Upper lobe of left lung (tissue), 4 donors: Measurements from ENCODE around the gene GALNT14.

ENCODE experiments used
- CTCF ChIP-seq, 6 experiments: fragments of 450-650 bp in 4 of 6; fragments of 200-600 bp in 2 of 6; sonication (generic) in 2 of 6; IDR thresholded peaks; one replicate each; pipeline ENCODE4 v1.5.1; 2016 to 2019; ENCODE audit warnings: antibody characterized with exemption in 6 of 6
- POLR2A ChIP-seq, 4 donors: fragments of 450-650 bp; IDR thresholded peaks; one replicate each; pipeline ENCODE4 v1.5.1; 2016 to 2017; ENCODE audit warnings: antibody characterized with exemption in 4 of 4, mild to moderate bottlenecking in 2 of 4
- POLR2AphosphoS5 ChIP-seq, 2 donors: sonication (generic); formaldehyde crosslinking; IDR thresholded peaks; one replicate each; pipeline ENCODE4 v1.5.1; 2017; ENCODE audit warnings: antibody characterized with exemption in 2 of 2

- no peak for TF ChIP-seq CTCF (IDR thresholded peaks at IDR 0.05)
- no peak for TF ChIP-seq POLR2A (IDR thresholded peaks at IDR 0.05)
- no peak for TF ChIP-seq POLR2AphosphoS5 (IDR thresholded peaks at IDR 0.05)
Measured at GRCh38 chr2:31066086-31066485, 72.2 kb downstream of the GALNT14 start.
